Measurements from ENCODE around the gene SOBP. TPM values are rescaled to one million over a fixed set of nuclear protein-coding genes. Genes with fewer than 3 reads are reported as not detected.

SOBP gene
- polyA plus RNA-seq, 1 donor (not counting 4 experiments of a cell fraction or from before 2014, with no cell fraction given), result not detected

- Histone ChIP-seq H3K9me3 (ENCODE audit: control insufficient read depth, low read depth, low read length) (no peaks in the 10 kb centered on the region), H3K9me1 (ENCODE audit: control insufficient read depth, extremely low read depth, insufficient read depth, low read length) (no peaks in the 10 kb centered on the region), H3K27me3 (ENCODE audit: control insufficient read depth, extremely low read depth, insufficient read depth, low read length) (peaks cover 23% of the 10 kb centered on the region), H3K36me3 (ENCODE audit: control insufficient read depth in 2 of 2, extremely low read depth in 1 of 2, insufficient read depth in 2 of 2, low read length in 2 of 2) (no peaks in the 10 kb centered on the region), H3K79me2 (ENCODE audit: control insufficient read depth, insufficient read depth, low read length) (no peaks in the 10 kb centered on the region), H4K20me1 (ENCODE audit: control insufficient read depth, extremely low read depth, insufficient read depth, low read length) (no peaks in the 10 kb centered on the region), H3K27ac (ENCODE audit: control insufficient read depth, insufficient read depth, low read length) (no peak overlapping the region), H3K4me1 (ENCODE audit: control insufficient read depth, extremely low read depth, insufficient read depth, low read length) (no peaks in the 10 kb centered on the region), H3K4me3 (ENCODE audit: control insufficient read depth in 2 of 3, extremely low read depth in 1 of 3, insufficient read depth in 2 of 3, low read depth in 1 of 3, low read length in 3 of 3) (no peak overlapping the region), H3K4me2 (ENCODE audit: control insufficient read depth, extremely low read depth, insufficient read depth, low read depth, low read length) (no peak overlapping the region), H2AFZ (ENCODE audit: control insufficient read depth, low read length) (no peak overlapping the region), H3K9ac (ENCODE audit: control insufficient read depth, extremely low read depth, insufficient read depth, low read length) (no peak overlapping the region)
- TF ChIP-seq EZH2 (IDR thresholded peaks at IDR 0.05; ENCODE audit: low read length) (no peak), CTCF (optimal IDR thresholded peaks at IDR 0.05 in 1 of 3, IDR thresholded peaks at IDR 0.05 in 1 of 3, conservative IDR thresholded peaks at IDR 0.05 in 1 of 3; ENCODE audit: extremely low read depth in 1 of 3, insufficient read depth in 2 of 3, low read length in 3 of 3) (no peak)
- FAIRE-seq (no peak), DNase-seq (ENCODE audit: low read depth, low spot score) (no peak)
- dilution Hi-C loops (cut with MboI; ENCODE audit: extremely low pct_ligation_motif_present, low sequenced_read_pairs), result no loop called here
Observed at GRCh38 chr6:107560657-107561056, 70.7 kb downstream of the SOBP start.

- no peak overlapping the region for H3K27ac ChIP-seq (ENCODE audit: control insufficient read depth, insufficient read depth, low read length)
- H3K4me2 ChIP-seq (ENCODE audit: control insufficient read depth, extremely low read depth, insufficient read depth, low read depth, low read length), result no peak overlapping the region
- H3K4me3 ChIP-seq (ENCODE audit: control insufficient read depth in 2 of 3, extremely low read depth in 1 of 3, insufficient read depth in 2 of 3, low read depth in 1 of 3, low read length in 3 of 3), result no peak overlapping the region
- dilution Hi-C loops (cut with MboI; ENCODE audit: extremely low pct_ligation_motif_present, low sequenced_read_pairs), result no loop called here
- no peak for FAIRE-seq
- DNase-seq (ENCODE audit: low read depth, low spot score), result no peak
- H3K9ac ChIP-seq (ENCODE audit: control insufficient read depth, extremely low read depth, insufficient read depth, low read length), result no peak overlapping the region
- H2AFZ ChIP-seq (ENCODE audit: control insufficient read depth, low read length), result no peak overlapping the region
- H3K9me3 ChIP-seq (ENCODE audit: control insufficient read depth, low read depth, low read length), result no peaks in the 10 kb centered on the region
- H3K9me1 ChIP-seq (ENCODE audit: control insufficient read depth, extremely low read depth, insufficient read depth, low read length), result no peaks in the 10 kb centered on the region
- no peaks in the 10 kb centered on the region for H3K36me3 ChIP-seq (ENCODE audit: control insufficient read depth in 2 of 2, extremely low read depth in 1 of 2, insufficient read depth in 2 of 2, low read length in 2 of 2)
- peaks cover 25% of the 10 kb centered on the region for H3K27me3 ChIP-seq (ENCODE audit: control insufficient read depth, extremely low read depth, insufficient read depth, low read length)
- no peaks in the 10 kb centered on the region for H3K4me1 ChIP-seq (ENCODE audit: control insufficient read depth, extremely low read depth, insufficient read depth, low read length)
- H4K20me1 ChIP-seq (ENCODE audit: control insufficient read depth, extremely low read depth, insufficient read depth, low read length), result no peaks in the 10 kb centered on the region
- no peaks in the 10 kb centered on the region for H3K79me2 ChIP-seq (ENCODE audit: control insufficient read depth, insufficient read depth, low read length)
- TF ChIP-seq EZH2 (IDR thresholded peaks at IDR 0.05; ENCODE audit: low read length), result no peak
- TF ChIP-seq CTCF (optimal IDR thresholded peaks at IDR 0.05 in 1 of 3, IDR thresholded peaks at IDR 0.05 in 1 of 3, conservative IDR thresholded peaks at IDR 0.05 in 1 of 3; ENCODE audit: extremely low read depth in 1 of 3, insufficient read depth in 2 of 3, low read length in 3 of 3), result no peak
Observed at GRCh38 chr6:107561306-107561705, 71.4 kb downstream of the SOBP start.
